Measurements from ENCODE around the gene DNAH6.
"Not testable (repeated sequence)": the region's sequence is repeated elsewhere in the genome, so short reads cannot be mapped to it uniquely, and the experiment has no call there.

The DNAH6 gene

GRCh38 chr2:84847326-84848050, 331.2 kb downstream of the DNAH6 start:
- DNase-seq, result no peak

- no peak for DNase-seq
Measured at GRCh38 chr2:84849271-84849952, 333.1 kb downstream of the DNAH6 start.

DNA sequence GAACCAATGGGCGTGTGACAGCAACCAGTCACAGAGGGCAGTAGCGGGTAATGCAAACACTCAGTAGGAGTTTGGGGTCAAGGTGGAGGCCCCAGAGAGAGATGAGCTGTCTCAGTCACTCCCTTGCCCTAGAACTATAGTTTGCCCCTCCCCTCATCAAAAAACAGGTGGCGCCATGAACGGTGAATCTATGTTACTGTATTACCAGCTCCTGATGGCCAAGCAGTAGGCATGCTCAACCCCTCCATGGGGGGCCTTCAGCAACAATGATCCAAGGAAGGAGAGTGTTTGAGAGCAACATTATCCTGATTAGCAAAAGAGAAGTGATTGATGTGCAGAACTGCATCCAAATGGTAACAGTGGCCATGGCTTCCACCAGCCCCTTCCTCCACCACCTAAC, 334.2 kb downstream of the DNAH6 start:
- DNase-seq, result no peak

GRCh38 chr2:84851876-84852275, 335.6 kb downstream of the DNAH6 start:
- no peak for DNase-seq

- no peak for DNase-seq
Measured at GRCh38 chr2:84854850-84855249, 338.6 kb downstream of the DNAH6 start.

GRCh38 chr2:84855731-84856130, 339.4 kb downstream of the DNAH6 start:
- no peak for DNase-seq

DNA sequence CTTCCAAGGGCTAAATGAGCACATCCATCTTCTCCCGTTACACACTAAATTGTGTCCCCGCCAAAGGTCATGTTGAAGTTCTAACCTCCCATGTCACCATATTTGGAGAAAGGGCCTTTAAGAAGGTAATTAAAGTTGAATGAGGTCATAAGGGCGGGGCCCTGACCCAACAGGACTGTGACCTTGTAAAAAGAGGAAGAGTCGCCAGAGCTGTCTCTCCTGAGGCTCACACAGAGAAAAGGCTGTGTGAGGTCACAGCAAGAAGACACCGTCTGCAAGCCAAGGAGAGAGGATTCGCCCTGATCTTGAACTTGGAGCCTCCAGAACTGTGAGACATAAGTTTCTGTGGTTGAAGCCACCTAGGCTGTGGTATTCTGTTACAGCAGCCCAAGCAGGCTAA, 340.5 kb downstream of the DNAH6 start:
- DNase-seq, result no peak

DNA sequence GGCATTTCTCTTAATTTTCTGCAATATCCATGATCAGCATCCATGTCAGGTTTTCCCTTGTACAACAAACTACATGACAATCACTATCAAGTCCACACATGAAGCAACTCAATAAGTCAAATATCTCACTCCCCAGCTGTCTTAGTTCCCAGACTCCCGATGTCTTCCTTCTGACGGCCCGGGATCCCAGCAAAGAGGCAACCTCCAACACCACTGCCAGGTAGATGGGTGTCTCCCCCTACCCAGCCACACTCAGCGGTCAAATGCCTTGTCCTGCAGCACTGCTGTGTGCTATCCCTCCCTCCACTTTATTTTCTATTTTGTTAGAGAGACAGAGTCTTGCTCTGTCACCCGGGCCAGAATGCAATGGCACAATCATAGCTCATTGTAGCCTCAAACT, 341.3 kb downstream of the DNAH6 start:
- DNase-seq, result no peak

DNA sequence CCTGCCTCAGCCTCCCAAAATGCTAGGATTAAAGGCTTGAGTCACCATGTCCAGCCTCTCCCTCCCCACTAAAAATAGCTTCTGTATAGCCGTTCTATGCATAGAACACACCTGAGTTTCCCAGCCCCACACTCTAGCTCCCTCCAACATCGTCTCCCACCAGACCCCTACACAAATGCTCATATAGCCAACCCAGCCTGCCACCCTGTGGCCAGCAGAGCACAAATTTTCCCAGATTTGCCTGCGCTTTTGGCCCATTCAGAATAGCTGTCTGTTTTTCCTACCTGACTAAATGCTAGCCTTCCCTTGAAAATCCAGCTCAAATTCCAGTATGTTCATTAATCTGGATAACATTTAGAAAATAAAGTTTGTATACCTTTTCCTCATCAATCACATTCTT, 341.8 kb downstream of the DNAH6 start:
- no peak for DNase-seq

DNA sequence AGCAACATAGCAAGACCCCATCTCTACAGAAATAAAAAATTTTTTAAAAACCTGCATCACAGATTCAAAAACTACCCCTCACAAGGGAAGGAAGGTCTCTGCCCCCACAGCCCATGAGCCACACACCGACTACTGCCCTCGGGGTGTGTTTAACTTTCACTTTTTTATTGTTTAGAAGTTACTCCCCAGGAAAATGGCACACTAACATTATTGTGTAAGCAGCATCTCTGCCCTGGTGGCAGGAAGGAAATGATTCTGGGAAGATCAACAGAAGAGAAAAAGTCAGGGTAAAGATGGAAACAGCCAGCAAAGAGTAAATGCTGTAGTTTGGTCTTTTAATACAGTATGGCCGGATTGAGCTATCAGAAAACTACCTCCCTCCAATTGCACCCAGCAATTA, 342.6 kb downstream of the DNAH6 start:
- DNase-seq, result no peak

- DNase-seq, result no peak
Measured at GRCh38 chr2:84861539-84861938, 345.2 kb downstream of the DNAH6 start.

- DNase-seq, result no peak
Measured at GRCh38 chr2:84862006-84862405, 345.7 kb downstream of the DNAH6 start.

- DNase-seq, result no peak
Measured at GRCh38 chr2:84865181-84865783, 349.0 kb downstream of the DNAH6 start.

- DNase-seq, result no peak
Measured at GRCh38 chr2:84866122-84866521, 349.8 kb downstream of the DNAH6 start.

GRCh38 chr2:84868327-84868726, 352.0 kb downstream of the DNAH6 start:
- DNase-seq, result not testable (repeated sequence)
